Endothelial cell of umbilical vein (primary cell): ENCODE measurements around the gene DNAH9. TPM values are rescaled to one million over a fixed set of nuclear protein-coding genes. Genes with fewer than 3 reads are reported as not detected.

ENCODE experiments used
- BruUV-seq: library from RNA; stranded (reverse); fragments of 400-500 nt; replicated peaks from 2 replicates; lab custom pipeline; 2021; lab: Mats Ljungman, UMichigan
- CTCF ChIA-PET: fragments of 300-600, 350-600 bp; sonication (Branson Sonifier 250); formaldehyde crosslinking; loops from one replicate; lab custom pipeline; 2021; ENCODE audit warnings: antibody characterized with exemption, inconsistent platforms; lab: Charles Lee
- POLR2A ChIA-PET: fragments of 300-600, 350-600 bp; sonication (Branson Sonifier 250); formaldehyde crosslinking; loops from one replicate; lab custom pipeline; 2021; ENCODE audit warnings: antibody characterized with exemption, inconsistent platforms; lab: Charles Lee
- DNase-seq: peaks from one replicate; pipeline ENCODE4 v3.0.0-alpha.2; 2011; ENCODE audit warnings: low read depth, low spot score
- FAIRE-seq: peaks from 2 replicates; lab custom pipeline; 2011; peaks lifted over from hg19 to GRCh38; lab: Jason Lieb, UNC
- H2AFZ ChIP-seq: 2 replicates; pipeline ENCODE4 v1.6.0; 2012; ENCODE audit warnings: low read depth, low read length, control low read depth, inconsistent platforms
- H3K27ac ChIP-seq: 2 replicates; pipeline ENCODE4 v1.5.1; 2011; ENCODE audit warnings: low read depth, mild to moderate bottlenecking, control low read depth, low read length, moderate library complexity; ENCODE audit not compliant: insufficient read depth
- H3K27me3 ChIP-seq, 2 experiments: 2 replicates each; pipeline versions ENCODE4 v1.6.0 to v1.6.1; 2011; ENCODE audit warnings: low read length in 2 of 2, mixed read lengths in 1 of 2; ENCODE audit not compliant: control insufficient read depth in 2 of 2, insufficient read depth in 2 of 2
- H3K36me3 ChIP-seq, 2 experiments: 2 replicates in 1 of 2; 3 replicates in 1 of 2; pipeline ENCODE4 v1.5.1; 2011; ENCODE audit warnings: low read length in 2 of 2, mild to moderate bottlenecking in 1 of 2, moderate library complexity in 1 of 2; ENCODE audit not compliant: control insufficient read depth in 2 of 2, insufficient read depth in 2 of 2; ENCODE audit errors: extremely low read depth in 1 of 2
- H3K4me1 ChIP-seq: 3 replicates; pipeline ENCODE4 v1.5.1; 2011; ENCODE audit warnings: mild to moderate bottlenecking, low read length; ENCODE audit not compliant: control insufficient read depth, insufficient read depth; ENCODE audit errors: extremely low read depth
- H3K4me2 ChIP-seq: 2 replicates; pipeline ENCODE4 v1.6.1; 2011; ENCODE audit warnings: low read length, control low read depth, mixed read lengths; ENCODE audit not compliant: insufficient read depth
- H3K4me3 ChIP-seq, 3 experiments: fragments of 200-600 bp in 1 of 3; sonication (generic), shearing (Covaris generic) in 1 of 3; replicated peaks in 1 of 3; 2 replicates each; pipeline ENCODE4 v1.5.1; 2011 to 2016; ENCODE audit warnings: control low read depth in 3 of 3, low read length in 3 of 3, mild to moderate bottlenecking in 2 of 3, inconsistent platforms in 1 of 3, low read depth in 1 of 3, moderate library complexity in 1 of 3; ENCODE audit not compliant: insufficient read depth in 1 of 3
- H3K79me2 ChIP-seq: 2 replicates; pipeline ENCODE4 v1.6.0; 2012; ENCODE audit warnings: low read length, inconsistent platforms; ENCODE audit not compliant: control insufficient read depth, insufficient read depth
- H3K9ac ChIP-seq: replicated peaks from 2 replicates; pipeline ENCODE3; 2011; ENCODE audit warnings: low read length, control low read depth; ENCODE audit not compliant: insufficient read depth; ENCODE audit errors: extremely low read depth
- H3K9me1 ChIP-seq: replicated peaks from 3 replicates; pipeline ENCODE4 v1.6.0; 2011; ENCODE audit warnings: mild to moderate bottlenecking, low read length; ENCODE audit not compliant: control insufficient read depth, insufficient read depth; ENCODE audit errors: extremely low read depth
- H3K9me3 ChIP-seq: replicated peaks from 2 replicates; pipeline ENCODE4 v1.5.1; 2012; ENCODE audit warnings: low read length, inconsistent platforms; ENCODE audit not compliant: control insufficient read depth, insufficient read depth
- H4K20me1 ChIP-seq: replicated peaks from 2 replicates; pipeline ENCODE3; 2011; ENCODE audit warnings: mild to moderate bottlenecking, low read length; ENCODE audit not compliant: control insufficient read depth, insufficient read depth; ENCODE audit errors: extremely low read depth
- EZH2 ChIP-seq: IDR thresholded peaks from 2 replicates; pipeline ENCODE4 v1.6.1; 2012; ENCODE audit warnings: borderline replicate concordance, low read depth, mild to moderate bottlenecking, moderate library complexity, low read length, inconsistent platforms; ENCODE audit not compliant: severe bottlenecking
- FOS ChIP-seq: IDR thresholded peaks from 2 replicates; pipeline ENCODE4 v1.6.1; 2011; ENCODE audit warnings: mild to moderate bottlenecking, low read length, moderate library complexity, borderline replicate concordance; ENCODE audit not compliant: insufficient read depth
- GATA2 ChIP-seq: IDR thresholded peaks from 2 replicates; pipeline ENCODE4 v1.7.0; 2011; ENCODE audit warnings: low read depth, mild to moderate bottlenecking, moderate library complexity, mixed read lengths, low read length; ENCODE audit not compliant: insufficient read length, insufficient read depth
- JUN ChIP-seq: IDR thresholded peaks from 2 replicates; pipeline ENCODE4 v1.6.1; 2011; ENCODE audit warnings: borderline replicate concordance, low read depth; ENCODE audit not compliant: insufficient read length, insufficient read depth
- MYC ChIP-seq: IDR thresholded peaks from one replicate; pipeline ENCODE4 v1.6.1; 2011; ENCODE audit warnings: mild to moderate bottlenecking, low read depth, low read length
- POLR2A ChIP-seq: IDR thresholded peaks from 2 replicates; pipeline ENCODE4 v1.6.1; 2012; ENCODE audit warnings: low read depth, mild to moderate bottlenecking, control low read depth, low read length
- POLR2AphosphoS5 ChIP-seq: IDR thresholded peaks from 2 replicates; pipeline ENCODE4 v1.6.1; 2012; ENCODE audit warnings: low read depth, mild to moderate bottlenecking, control low read depth, low read length, moderate library complexity; ENCODE audit not compliant: insufficient read depth
- dilution Hi-C: fragments of 300-500 bp; cut with MboI; formaldehyde crosslinking; loops from one replicate; pipeline ENCODE4 v1.15.0; 2019; ENCODE audit warnings: low sequenced_read_pairs; ENCODE audit not compliant: extremely low pct_ligation_motif_present
- intact Hi-C: fragments of 100-400 bp; cut with micrococcal nuclease; formaldehyde crosslinking; loops from one replicate; pipeline ENCODE4 v1.10.0; 2022
- polyA plus RNA-seq, 4 experiments: library from polyadenylated mRNA; depleted of rRNA in 3 of 4; stranded (reverse) in 3 of 4; unstranded in 1 of 4; fragments of >200 nt; gene quantifications; 2 replicates each; pipeline versions ENCODE4 v1.2.1 to v1.2.3, GENCODE V29; 2011 to 2012; ENCODE audit warnings: missing spikeins in 1 of 4
- total RNA-seq: library from RNA; stranded (reverse); gene quantifications from 2 replicates; pipeline ENCODE4 v1.2.3, GENCODE V29; 2021
- TF ChIP-seq, protein P1 (sequence below), 2 donors: IDR thresholded peaks; 1 replicate in 1 of 2; 2 replicates in 1 of 2; pipeline ENCODE4 v1.5.1; 2011; ENCODE audit warnings: low read length in 2 of 2, mild to moderate bottlenecking in 2 of 2, moderate library complexity in 2 of 2, control low read depth in 1 of 2, inconsistent platforms in 1 of 2, low read depth in 1 of 2; ENCODE audit not compliant: insufficient read depth in 1 of 2; ENCODE audit errors: extremely low read depth in 1 of 2
- TF ChIP-seq, protein P2 (sequence below): IDR thresholded peaks from 2 replicates; pipeline ENCODE4 v1.6.1; 2011; ENCODE audit not compliant: insufficient read depth, insufficient read length

DNAH9 gene
- total and polyA plus RNA-seq, 2 donors (not counting 3 experiments of a cell fraction or from before 2014, with no cell fraction given): not detected

DNA sequence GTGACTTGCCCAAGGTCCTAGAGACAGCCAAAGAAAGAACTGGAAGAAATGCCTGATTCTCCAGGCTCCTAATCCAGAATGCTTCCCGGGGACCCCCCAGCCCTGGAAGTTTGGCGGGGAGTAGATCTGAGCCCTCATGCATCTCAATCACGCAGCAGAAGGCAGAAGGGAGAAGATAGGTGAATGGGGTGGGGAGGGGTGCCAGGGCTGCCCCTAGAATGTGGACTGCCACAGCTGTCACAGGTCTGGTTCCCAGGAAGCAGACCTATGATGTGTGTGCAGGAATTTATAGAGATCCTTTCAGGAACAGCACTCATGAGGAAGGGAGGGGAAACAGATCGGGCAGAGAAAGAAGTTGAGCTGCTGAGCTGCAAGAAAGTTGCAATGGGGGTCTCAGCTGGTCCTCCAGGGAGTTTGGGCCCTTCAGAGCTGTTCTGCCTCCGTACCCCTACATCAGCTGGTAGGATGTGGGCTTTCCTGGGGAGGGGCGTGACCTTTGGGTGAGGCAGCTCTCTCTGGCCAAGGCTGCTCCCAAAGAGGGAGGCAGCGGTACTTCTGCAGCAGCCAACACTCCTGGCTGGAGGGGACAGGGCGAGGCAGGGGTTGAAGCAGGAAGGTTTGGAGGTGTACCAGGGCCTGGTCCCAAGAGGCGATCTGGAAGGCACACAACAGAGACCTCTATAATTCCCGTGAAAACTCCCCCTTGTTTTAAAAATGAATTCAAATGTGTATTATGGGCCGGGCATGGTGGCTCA, 43.4 kb downstream of the DNAH9 start:
- no peak for TF ChIP-seq FOS
- TF ChIP-seq, protein P1, sequence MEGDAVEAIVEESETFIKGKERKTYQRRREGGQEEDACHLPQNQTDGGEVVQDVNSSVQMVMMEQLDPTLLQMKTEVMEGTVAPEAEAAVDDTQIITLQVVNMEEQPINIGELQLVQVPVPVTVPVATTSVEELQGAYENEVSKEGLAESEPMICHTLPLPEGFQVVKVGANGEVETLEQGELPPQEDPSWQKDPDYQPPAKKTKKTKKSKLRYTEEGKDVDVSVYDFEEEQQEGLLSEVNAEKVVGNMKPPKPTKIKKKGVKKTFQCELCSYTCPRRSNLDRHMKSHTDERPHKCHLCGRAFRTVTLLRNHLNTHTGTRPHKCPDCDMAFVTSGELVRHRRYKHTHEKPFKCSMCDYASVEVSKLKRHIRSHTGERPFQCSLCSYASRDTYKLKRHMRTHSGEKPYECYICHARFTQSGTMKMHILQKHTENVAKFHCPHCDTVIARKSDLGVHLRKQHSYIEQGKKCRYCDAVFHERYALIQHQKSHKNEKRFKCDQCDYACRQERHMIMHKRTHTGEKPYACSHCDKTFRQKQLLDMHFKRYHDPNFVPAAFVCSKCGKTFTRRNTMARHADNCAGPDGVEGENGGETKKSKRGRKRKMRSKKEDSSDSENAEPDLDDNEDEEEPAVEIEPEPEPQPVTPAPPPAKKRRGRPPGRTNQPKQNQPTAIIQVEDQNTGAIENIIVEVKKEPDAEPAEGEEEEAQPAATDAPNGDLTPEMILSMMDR (IDR thresholded peaks at IDR 0.05; ENCODE audit: extremely low read depth in 1 of 2, insufficient read depth in 1 of 2, low read depth in 1 of 2, low read length in 2 of 2): no peak
- TF ChIP-seq, protein P2, sequence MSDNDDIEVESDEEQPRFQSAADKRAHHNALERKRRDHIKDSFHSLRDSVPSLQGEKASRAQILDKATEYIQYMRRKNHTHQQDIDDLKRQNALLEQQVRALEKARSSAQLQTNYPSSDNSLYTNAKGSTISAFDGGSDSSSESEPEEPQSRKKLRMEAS: no peak
- TF ChIP-seq POLR2A: no peak
- intact Hi-C loops (no loop called here), dilution Hi-C loops (no loop called here)
- Histone ChIP-seq H3K27me3 (no peaks in the 10 kb centered on the region), H2AFZ (no peak overlapping the region), H3K36me3 (no peaks in the 10 kb centered on the region), H3K27ac (no peak overlapping the region), H4K20me1 (no peaks in the 10 kb centered on the region), H3K4me2 (no peak overlapping the region), H3K79me2 (no peaks in the 10 kb centered on the region), H3K4me1 (no peaks in the 10 kb centered on the region), H3K9me3 (peaks cover 4% of the 10 kb centered on the region), H3K4me3 (no peak overlapping the region), H3K9ac (no peak overlapping the region), H3K9me1 (no peaks in the 10 kb centered on the region)
- ChIA-PET CTCF (no interaction called here), POLR2A (no interaction called here)
- FAIRE-seq (no peak), DNase-seq (no peak)
- no TSS peak for BruUV-seq

DNA sequence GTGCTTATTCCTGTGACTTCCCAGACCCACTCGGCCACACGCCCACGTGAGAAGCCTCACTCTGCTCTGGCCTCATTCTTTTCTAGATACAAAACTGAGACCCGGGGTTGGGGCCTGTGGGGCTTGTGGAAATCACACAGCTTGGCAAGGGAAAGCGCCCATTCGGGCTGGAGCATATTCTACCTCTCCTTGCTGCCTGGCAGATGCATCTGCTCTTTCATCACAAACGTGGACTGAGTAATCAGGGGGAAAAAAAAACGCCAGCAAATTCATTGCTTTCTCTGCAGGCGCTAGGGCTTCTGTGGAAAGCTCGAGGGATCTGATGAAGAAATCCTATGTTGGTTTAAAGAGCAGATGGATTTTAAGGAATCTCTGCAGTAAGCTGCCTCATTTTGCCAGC, 44.4 kb downstream of the DNAH9 start:
- TF ChIP-seq, protein P1 (IDR thresholded peaks at IDR 0.05; ENCODE audit: extremely low read depth in 1 of 2, insufficient read depth in 1 of 2, low read depth in 1 of 2, low read length in 2 of 2): no peak
- TF ChIP-seq JUN: no peak
- TF ChIP-seq, protein P2: no peak
- no peak for TF ChIP-seq FOS
- no peak for TF ChIP-seq GATA2
- TF ChIP-seq EZH2: no peak
- TF ChIP-seq MYC: no peak
- TF ChIP-seq POLR2A: no peak
- TF ChIP-seq POLR2AphosphoS5: no peak
- Histone ChIP-seq H3K9me3 (peaks cover 4% of the 10 kb centered on the region), H3K4me2 (no peak overlapping the region), H3K4me3 (no peak overlapping the region), H3K27me3 (no peaks in the 10 kb centered on the region), H3K79me2 (no peaks in the 10 kb centered on the region), H3K9me1 (no peaks in the 10 kb centered on the region), H3K9ac (no peak overlapping the region), H3K36me3 (no peaks in the 10 kb centered on the region), H2AFZ (no peak overlapping the region), H3K4me1 (no peaks in the 10 kb centered on the region), H3K27ac (no peak overlapping the region), H4K20me1 (no peaks in the 10 kb centered on the region)
- no TSS peak for BruUV-seq
- no peak for DNase-seq
- dilution Hi-C loops: no loop called here
- ChIA-PET POLR2A (no interaction called here), CTCF (no interaction called here)
- no peak for FAIRE-seq
- intact Hi-C loops: no loop called here
